ENCODE data around the gene KMT2C.

Gene KMT2C

GRCh38 chr7:152180048-152180447 is 255.8 kb downstream of the KMT2C start:
- TF ChIP-seq CTCF (IDR thresholded peaks at IDR 0.05; ENCODE audit: insufficient read depth, low read depth, low read length, missing control alignments), result no peak
- no peak overlapping the region for H3K4me3 ChIP-seq (ENCODE audit: low read depth, low read length)
- no peak for DNase-seq (ENCODE audit: low read depth)

GRCh38 chr7:152178405-152179058 is 257.3 kb downstream of the KMT2C start:
- H3K4me3 ChIP-seq (ENCODE audit: low read depth, low read length), result no peak overlapping the region
- no peak for DNase-seq (ENCODE audit: low read depth)
- TF ChIP-seq CTCF (IDR thresholded peaks at IDR 0.05; ENCODE audit: insufficient read depth, low read depth, low read length, missing control alignments), result no peak

GRCh38 chr7:152177681-152178404 is 258.0 kb downstream of the KMT2C start:
- no peak overlapping the region for H3K4me3 ChIP-seq (ENCODE audit: low read depth, low read length)
- TF ChIP-seq CTCF (IDR thresholded peaks at IDR 0.05; ENCODE audit: insufficient read depth, low read depth, low read length, missing control alignments), result no peak
- no peak for DNase-seq (ENCODE audit: low read depth)

GRCh38 chr7:152176797-152177196 is 259.0 kb downstream of the KMT2C start:
- TF ChIP-seq CTCF (IDR thresholded peaks at IDR 0.05; ENCODE audit: insufficient read depth, low read depth, low read length, missing control alignments), result no peak
- no peak overlapping the region for H3K4me3 ChIP-seq (ENCODE audit: low read depth, low read length)
- peak; percentile 7 for DNase-seq (ENCODE audit: low read depth)

- TF ChIP-seq CTCF (IDR thresholded peaks at IDR 0.05; ENCODE audit: insufficient read depth, low read depth, low read length, missing control alignments), result no peak
- no peak overlapping the region for H3K4me3 ChIP-seq (ENCODE audit: low read depth, low read length)
- DNase-seq (ENCODE audit: low read depth), result no peak
Observed at GRCh38 chr7:152173372-152174070, 262.3 kb downstream of the KMT2C start.

- no peak for DNase-seq (ENCODE audit: low read depth)
- no peak for TF ChIP-seq CTCF (IDR thresholded peaks at IDR 0.05; ENCODE audit: insufficient read depth, low read depth, low read length, missing control alignments)
- no peak overlapping the region for H3K4me3 ChIP-seq (ENCODE audit: low read depth, low read length)
Observed at GRCh38 chr7:152162287-152162686, 273.5 kb downstream of the KMT2C start.

All from GM12865 (cell line).